Breast epithelium (tissue), 4 donors: ENCODE results near the gene VSIR. TPM values are rescaled to one million over a fixed set of nuclear protein-coding genes. Genes with fewer than 3 reads are reported as not detected.

Source experiments
- DNase-seq, 2 donors: peaks; one replicate each; pipeline ENCODE4 v3.0.0-alpha.2; 2019; ENCODE audit warnings: low spot score in 2 of 2
- H3K27ac ChIP-seq, 2 donors: fragments of 200-600 bp; sonication (generic) in 1 of 2; one replicate each; pipeline ENCODE4 v1.5.1; 2016 to 2019; ENCODE audit warnings: mild to moderate bottlenecking in 1 of 2
- H3K27me3 ChIP-seq, 2 donors: fragments of 200-600 bp; sonication (generic) in 1 of 2; one replicate each; pipeline versions ENCODE4 v1.5.1 to v1.6.0; 2017 to 2019; ENCODE audit warnings: control low read depth in 1 of 2, mild to moderate bottlenecking in 1 of 2
- H3K36me3 ChIP-seq: fragments of 200-600 bp; one replicate; pipeline ENCODE4 v1.5.1; 2019
- H3K4me1 ChIP-seq, 2 donors: fragments of 200-600 bp; sonication (generic); one replicate each; pipeline ENCODE4 v1.5.1; 2016 to 2019; ENCODE audit warnings: control low read depth in 1 of 2
- H3K4me3 ChIP-seq, 3 donors: fragments of 200-600 bp; sonication (generic); 1 replicate in 2 of 3; 2 replicates in 1 of 3; pipeline ENCODE4 v1.5.1; 2016 to 2019; ENCODE audit warnings: mild to moderate bottlenecking in 3 of 3, moderate library complexity in 2 of 3
- H3K9me3 ChIP-seq, 2 donors: fragments of 200-600 bp; sonication (generic) in 1 of 2; one replicate each; pipeline ENCODE4 v1.5.1; 2016 to 2019; ENCODE audit warnings: control low read depth in 1 of 2
- POLR2A ChIP-seq: fragments of 450-650 bp; IDR thresholded peaks from one replicate; pipeline ENCODE4 v1.6.1; 2016; ENCODE audit warnings: antibody characterized with exemption, mild to moderate bottlenecking, moderate library complexity
- POLR2AphosphoS5 ChIP-seq, 3 donors: sonication (generic); formaldehyde crosslinking; IDR thresholded peaks; one replicate each; pipeline ENCODE4 v1.6.1; 2017; ENCODE audit warnings: antibody characterized with exemption in 3 of 3
- intact Hi-C: fragments of 100-400 bp; cut with DNase I; formaldehyde crosslinking; loops from one replicate; pipeline ENCODE4 v1.15.1; 2023; ENCODE audit warnings: low total_unique reads
- total RNA-seq, 3 donors: library from RNA; depleted of rRNA; stranded (reverse); fragments of >200 nt; gene quantifications; one replicate each; pipeline ENCODE4 v1.1.0, GENCODE V29; 2016
- TF ChIP-seq, protein P1 (sequence below), 3 donors: fragments of 450-650 bp; IDR thresholded peaks; one replicate each; pipeline ENCODE4 v1.5.1; 2016 to 2017; ENCODE audit warnings: antibody characterized with exemption in 3 of 3, mild to moderate bottlenecking in 3 of 3, moderate library complexity in 3 of 3

Gene VSIR
- total RNA-seq, 3 donors from 2014 or later, result 33.4 to 58.7 (median 34.7) TPM

DNA sequence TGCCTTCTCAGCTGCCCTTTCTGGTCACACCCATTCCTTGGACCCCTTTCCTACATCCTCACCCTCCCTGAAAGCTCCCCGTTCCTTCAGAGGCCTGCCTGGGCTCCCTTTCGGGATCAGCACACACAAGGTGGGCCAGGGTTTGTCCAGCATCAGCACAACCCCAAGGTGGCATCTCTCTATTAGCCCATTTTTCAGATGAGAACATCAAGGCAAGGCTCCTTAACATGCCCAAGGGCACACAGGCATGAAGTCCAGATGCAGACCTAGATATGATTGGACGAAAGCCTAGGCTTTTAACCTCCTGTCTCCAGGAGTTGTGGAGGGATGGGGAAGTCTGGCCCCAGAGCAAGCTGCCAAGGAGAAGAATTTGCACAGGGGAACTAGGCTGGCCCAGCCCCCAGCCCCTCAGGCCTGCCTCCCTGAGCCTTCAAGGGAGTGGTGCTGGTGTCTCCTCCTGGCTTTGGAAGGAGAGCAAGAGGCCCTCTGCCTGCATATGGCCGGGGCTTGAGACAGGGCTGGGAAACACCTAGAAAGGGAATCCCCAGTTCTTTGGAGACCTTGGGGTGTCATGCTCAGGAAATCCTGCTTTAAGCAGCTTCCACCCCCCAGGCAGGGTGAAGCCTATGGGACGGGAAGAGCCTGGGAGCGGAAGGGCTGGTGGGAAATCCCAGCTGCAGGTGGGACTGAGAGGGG is 9.0 kb upstream of the VSIR start:
- Histone ChIP-seq H3K36me3 (no peaks in the 10 kb centered on the region), H3K9me3 (no peaks in the 10 kb centered on the region), H3K4me1 (no peaks in the 10 kb centered on the region), H3K4me3 (no peak overlapping the region), H3K27ac (no peak overlapping the region), H3K27me3 (no peaks in the 10 kb centered on the region)
- intact Hi-C loops, result no loop called here
- no peak for TF ChIP-seq POLR2AphosphoS5 (IDR thresholded peaks at IDR 0.05)
- TF ChIP-seq, protein P1, sequence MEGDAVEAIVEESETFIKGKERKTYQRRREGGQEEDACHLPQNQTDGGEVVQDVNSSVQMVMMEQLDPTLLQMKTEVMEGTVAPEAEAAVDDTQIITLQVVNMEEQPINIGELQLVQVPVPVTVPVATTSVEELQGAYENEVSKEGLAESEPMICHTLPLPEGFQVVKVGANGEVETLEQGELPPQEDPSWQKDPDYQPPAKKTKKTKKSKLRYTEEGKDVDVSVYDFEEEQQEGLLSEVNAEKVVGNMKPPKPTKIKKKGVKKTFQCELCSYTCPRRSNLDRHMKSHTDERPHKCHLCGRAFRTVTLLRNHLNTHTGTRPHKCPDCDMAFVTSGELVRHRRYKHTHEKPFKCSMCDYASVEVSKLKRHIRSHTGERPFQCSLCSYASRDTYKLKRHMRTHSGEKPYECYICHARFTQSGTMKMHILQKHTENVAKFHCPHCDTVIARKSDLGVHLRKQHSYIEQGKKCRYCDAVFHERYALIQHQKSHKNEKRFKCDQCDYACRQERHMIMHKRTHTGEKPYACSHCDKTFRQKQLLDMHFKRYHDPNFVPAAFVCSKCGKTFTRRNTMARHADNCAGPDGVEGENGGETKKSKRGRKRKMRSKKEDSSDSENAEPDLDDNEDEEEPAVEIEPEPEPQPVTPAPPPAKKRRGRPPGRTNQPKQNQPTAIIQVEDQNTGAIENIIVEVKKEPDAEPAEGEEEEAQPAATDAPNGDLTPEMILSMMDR (IDR thresholded peaks at IDR 0.05), result no peak
- DNase-seq, result no peak

DNA sequence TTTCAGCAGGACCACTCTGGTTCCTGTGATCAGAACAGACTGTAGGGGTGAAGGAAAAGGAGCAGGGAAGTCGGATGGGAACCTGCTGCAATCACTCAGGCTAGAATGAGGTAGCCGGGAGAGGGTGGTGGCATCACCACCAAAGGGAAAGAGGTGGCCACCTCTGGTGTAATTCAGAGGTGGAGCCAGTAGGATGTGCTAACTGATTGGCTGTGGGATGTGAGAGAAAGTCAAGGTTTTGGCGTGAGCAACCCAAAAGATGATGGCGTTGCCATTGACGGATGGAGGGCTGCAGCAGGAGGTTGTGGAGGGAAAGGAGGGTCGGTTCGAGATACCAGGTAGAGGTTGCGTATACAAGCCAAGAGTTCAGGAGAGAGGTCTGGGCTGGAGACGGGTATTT is 7.4 kb upstream of the VSIR start:
- TF ChIP-seq, protein P1 (IDR thresholded peaks at IDR 0.05), result no peak
- no peak for TF ChIP-seq POLR2A
- Histone ChIP-seq H3K9me3 (no peaks in the 10 kb centered on the region), H3K4me3 (no peak overlapping the region), H3K27me3 (no peaks in the 10 kb centered on the region), H3K27ac (no peak overlapping the region), H3K36me3 (no peaks in the 10 kb centered on the region), H3K4me1 (no peaks in the 10 kb centered on the region)
- DNase-seq, result no peak
- intact Hi-C loops, result no loop called here

DNA sequence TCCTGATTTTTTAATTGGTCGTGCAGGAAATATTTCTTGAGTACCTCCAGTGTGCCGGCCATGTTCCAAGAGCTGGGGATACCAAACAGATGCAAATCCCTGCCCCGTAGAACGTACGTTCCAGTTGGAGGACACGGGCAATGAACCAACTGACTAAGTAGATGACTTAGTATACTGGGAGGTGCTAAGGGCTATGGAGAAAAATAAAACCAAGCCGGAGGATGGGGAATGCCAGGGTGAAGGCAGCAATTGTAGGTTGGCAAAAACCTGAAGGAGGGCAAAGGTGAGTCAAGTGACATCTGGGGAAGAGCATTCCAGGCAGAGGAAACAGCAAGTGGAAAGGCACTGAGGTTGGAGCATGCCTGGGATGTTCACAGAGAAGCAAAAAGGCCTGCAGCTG is 6.8 kb upstream of the VSIR start:
- peaks cover 0 to 2% of the 10 kb centered on the region in 2 donors for H3K4me1 ChIP-seq
- no peaks in the 10 kb centered on the region for H3K27me3 ChIP-seq
- no peaks in the 10 kb centered on the region for H3K9me3 ChIP-seq
- intact Hi-C loops, result no loop called here
- H3K4me3 ChIP-seq, result no peak overlapping the region
- no peak for DNase-seq
- H3K36me3 ChIP-seq, result no peaks in the 10 kb centered on the region
- H3K27ac ChIP-seq, result no peak overlapping the region
- TF ChIP-seq, protein P1 (IDR thresholded peaks at IDR 0.05), result no peak
- TF ChIP-seq POLR2A, result no peak
- TF ChIP-seq POLR2AphosphoS5 (IDR thresholded peaks at IDR 0.05), result no peak

DNA sequence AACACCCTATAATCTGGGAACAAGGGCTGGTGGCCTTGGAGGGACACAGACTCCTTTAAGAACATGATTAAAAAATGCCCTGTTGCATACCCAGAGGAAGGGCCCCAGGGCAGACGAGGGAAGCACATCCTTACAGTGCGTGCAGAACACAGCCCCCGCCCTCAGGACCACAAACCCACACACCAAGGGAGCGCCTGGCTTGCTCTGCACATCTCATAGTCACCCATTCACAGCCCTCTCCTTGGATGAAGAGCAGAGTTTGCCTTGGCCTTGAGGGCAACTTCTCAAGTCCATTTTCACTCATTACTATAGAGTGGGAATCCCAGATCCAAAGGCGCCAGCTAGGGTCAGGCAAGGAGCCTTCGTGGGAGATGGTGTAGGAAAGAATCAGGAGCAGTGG is 6.3 kb upstream of the VSIR start:
- Histone ChIP-seq H3K9me3 (no peaks in the 10 kb centered on the region), H3K4me3 (no peak overlapping the region), H3K27me3 (no peaks in the 10 kb centered on the region), H3K27ac (no peak overlapping the region), H3K4me1 (peaks cover 0 to 2% of the 10 kb centered on the region in 2 donors), H3K36me3 (no peaks in the 10 kb centered on the region)
- intact Hi-C loops, result no loop called here
- no peak for DNase-seq
- TF ChIP-seq, protein P1 (IDR thresholded peaks at IDR 0.05), result no peak
- TF ChIP-seq POLR2A (no peak), POLR2AphosphoS5 (IDR thresholded peaks at IDR 0.05) (no peak)

DNA sequence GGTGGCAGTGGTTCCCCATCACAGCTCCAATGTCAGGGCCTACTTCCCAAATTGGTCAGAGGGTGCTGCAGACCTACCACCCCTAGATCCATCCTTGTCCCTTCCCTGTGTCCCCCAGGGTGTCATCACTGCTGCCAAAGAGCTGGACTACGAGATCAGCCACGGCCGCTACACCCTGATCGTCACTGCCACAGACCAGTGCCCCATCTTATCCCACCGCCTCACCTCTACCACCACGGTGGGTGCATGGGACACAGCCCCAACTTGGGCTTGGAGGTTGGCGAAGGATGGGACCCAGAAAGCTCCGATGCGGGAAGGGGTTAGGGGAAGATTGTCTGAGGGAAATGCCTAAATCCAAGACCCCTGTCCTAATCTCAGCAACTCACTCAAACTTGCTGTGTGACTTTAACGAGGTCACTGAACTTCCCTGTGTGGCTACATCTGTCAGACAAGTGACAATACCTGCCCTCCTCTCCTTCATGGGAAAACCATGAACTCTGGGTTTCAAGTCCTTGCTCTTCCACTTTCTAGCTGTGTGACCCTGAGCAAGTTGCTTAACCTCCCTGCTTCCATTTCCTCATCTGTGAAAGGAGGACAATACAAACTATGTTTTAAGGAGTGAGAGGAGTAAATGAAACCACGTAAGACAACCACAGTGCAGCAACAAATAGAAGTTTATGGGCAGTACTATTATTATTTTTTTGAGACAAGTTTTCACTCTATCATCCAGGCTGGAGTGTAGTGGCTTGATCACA is 4.9 kb upstream of the VSIR start:
- no peak for DNase-seq
- TF ChIP-seq, protein P1 (IDR thresholded peaks at IDR 0.05), result no peak
- no peak for TF ChIP-seq POLR2A
- no peak for TF ChIP-seq POLR2AphosphoS5 (IDR thresholded peaks at IDR 0.05)
- no peaks in the 10 kb centered on the region for H3K36me3 ChIP-seq
- H3K4me1 ChIP-seq, result peaks cover 0 to 2% of the 10 kb centered on the region in 2 donors
- H3K27me3 ChIP-seq, result no peaks in the 10 kb centered on the region
- H3K9me3 ChIP-seq, result no peaks in the 10 kb centered on the region
- H3K4me3 ChIP-seq, result no peak overlapping the region
- intact Hi-C loops, result no loop called here
- no peak overlapping the region for H3K27ac ChIP-seq
